AG09309 (cell line): ENCODE data around the gene GMCL1.

Experiments used
- DNase-seq: peaks from one replicate; pipeline ENCODE4 v3.0.0-alpha.2; 2010; ENCODE audit warnings: low read depth
- H3K4me3 ChIP-seq: 2 replicates; pipeline ENCODE4 v1.5.1; 2011; ENCODE audit warnings: mild to moderate bottlenecking, low read depth, low read length, moderate library complexity; ENCODE audit not compliant: control insufficient read depth
- TF ChIP-seq, protein P1 (sequence below): IDR thresholded peaks from 2 replicates; pipeline ENCODE4 v1.5.1; 2011; ENCODE audit warnings: mild to moderate bottlenecking, low read depth, low read length, inconsistent platforms; ENCODE audit not compliant: insufficient read depth, control insufficient read depth; ENCODE audit errors: missing control alignments

Gene GMCL1

DNA sequence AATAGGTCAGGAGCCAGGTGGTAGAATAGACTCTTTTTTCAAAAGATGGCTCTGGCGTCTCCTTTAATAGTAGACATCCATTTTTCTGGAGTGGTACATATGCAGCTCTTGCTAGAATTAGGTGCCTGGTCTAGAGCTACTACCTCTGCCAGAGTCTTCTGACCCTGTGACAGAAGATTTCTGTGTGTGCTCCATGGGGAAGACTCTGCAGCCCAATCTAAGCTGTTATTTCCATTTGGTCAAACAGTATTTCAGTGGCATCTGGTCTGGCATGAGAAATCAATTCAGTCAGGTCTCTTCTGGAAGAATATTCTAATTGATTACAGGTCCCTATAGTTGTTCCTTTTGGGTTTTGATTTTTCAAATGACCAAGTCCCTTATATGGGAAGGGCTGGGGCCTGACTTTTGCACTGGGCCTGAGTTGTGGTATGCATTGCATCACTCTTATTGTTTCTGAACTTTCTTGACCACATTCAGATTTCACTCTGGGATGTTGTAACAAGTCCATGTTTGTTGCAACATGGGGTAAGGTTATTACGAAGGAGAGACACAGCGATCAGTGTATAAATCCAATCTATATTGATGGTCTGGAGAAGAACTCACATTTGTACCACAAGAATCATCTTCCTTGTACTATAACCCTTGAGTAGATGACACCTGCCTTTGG lies 97.5 kb downstream of the GMCL1 start:
- H3K4me3 ChIP-seq = no peak overlapping the region
- DNase-seq = peak; percentile 54
- TF ChIP-seq, protein P1, sequence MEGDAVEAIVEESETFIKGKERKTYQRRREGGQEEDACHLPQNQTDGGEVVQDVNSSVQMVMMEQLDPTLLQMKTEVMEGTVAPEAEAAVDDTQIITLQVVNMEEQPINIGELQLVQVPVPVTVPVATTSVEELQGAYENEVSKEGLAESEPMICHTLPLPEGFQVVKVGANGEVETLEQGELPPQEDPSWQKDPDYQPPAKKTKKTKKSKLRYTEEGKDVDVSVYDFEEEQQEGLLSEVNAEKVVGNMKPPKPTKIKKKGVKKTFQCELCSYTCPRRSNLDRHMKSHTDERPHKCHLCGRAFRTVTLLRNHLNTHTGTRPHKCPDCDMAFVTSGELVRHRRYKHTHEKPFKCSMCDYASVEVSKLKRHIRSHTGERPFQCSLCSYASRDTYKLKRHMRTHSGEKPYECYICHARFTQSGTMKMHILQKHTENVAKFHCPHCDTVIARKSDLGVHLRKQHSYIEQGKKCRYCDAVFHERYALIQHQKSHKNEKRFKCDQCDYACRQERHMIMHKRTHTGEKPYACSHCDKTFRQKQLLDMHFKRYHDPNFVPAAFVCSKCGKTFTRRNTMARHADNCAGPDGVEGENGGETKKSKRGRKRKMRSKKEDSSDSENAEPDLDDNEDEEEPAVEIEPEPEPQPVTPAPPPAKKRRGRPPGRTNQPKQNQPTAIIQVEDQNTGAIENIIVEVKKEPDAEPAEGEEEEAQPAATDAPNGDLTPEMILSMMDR = no peak
